Glutamatergic neuron (in vitro differentiated cells): ENCODE data around the gene POLR2I. TPM values are rescaled to one million over a fixed set of nuclear protein-coding genes. Genes with fewer than 3 reads are reported as not detected.

Experiments used
- DNase-seq: peaks from one replicate; pipeline ENCODE4 v3.0.0; 2022
- H3K27ac Mint-ChIP-seq: one replicate; pipeline ENCODE4 v1.8.0; 2020; ENCODE audit warnings: mild to moderate bottlenecking, mixed read lengths, inconsistent platforms; ENCODE audit not compliant: unreplicated experiment
- H3K27me3 Mint-ChIP-seq: one replicate; pipeline ENCODE4 v1.8.0; 2020; ENCODE audit warnings: mild to moderate bottlenecking, moderate library complexity, mixed read lengths, inconsistent platforms; ENCODE audit not compliant: unreplicated experiment
- H3K36me3 Mint-ChIP-seq: one replicate; pipeline ENCODE4 v1.8.0; 2020; ENCODE audit warnings: mild to moderate bottlenecking, mixed read lengths, inconsistent platforms; ENCODE audit not compliant: unreplicated experiment
- H3K4me1 Mint-ChIP-seq: one replicate; pipeline ENCODE4 v1.8.0; 2020; ENCODE audit warnings: mild to moderate bottlenecking, low read depth, mixed read lengths, inconsistent platforms; ENCODE audit not compliant: unreplicated experiment
- H3K4me3 Mint-ChIP-seq: one replicate; pipeline ENCODE4 v1.8.0; 2020; ENCODE audit warnings: mild to moderate bottlenecking, mixed read lengths, inconsistent platforms; ENCODE audit not compliant: unreplicated experiment
- H3K9me3 Mint-ChIP-seq: one replicate; pipeline ENCODE4 v1.8.0; 2020; ENCODE audit warnings: mild to moderate bottlenecking, moderate library complexity, mixed read lengths, inconsistent platforms; ENCODE audit not compliant: unreplicated experiment
- total RNA-seq: library from RNA; stranded (reverse); fragmentation: NEBNext Ultra II Directional; extraction: Animal tissue kit (Norgen Biotek cat#: 25700); gene quantifications from one replicate; pipeline ENCODE4 v1.2.1, GENCODE V29; 2021; ENCODE audit not compliant: unreplicated experiment
- TF ChIP-seq, protein P1 (sequence below): fragments of 200-600 bp; sonication (generic); IDR thresholded peaks from one replicate; pipeline ENCODE4 v1.5.0; 2021; ENCODE audit not compliant: partially characterized antibody, unreplicated experiment

Gene POLR2I
- total RNA-seq, 1 donor from 2014 or later: 79.2 TPM

DNA sequence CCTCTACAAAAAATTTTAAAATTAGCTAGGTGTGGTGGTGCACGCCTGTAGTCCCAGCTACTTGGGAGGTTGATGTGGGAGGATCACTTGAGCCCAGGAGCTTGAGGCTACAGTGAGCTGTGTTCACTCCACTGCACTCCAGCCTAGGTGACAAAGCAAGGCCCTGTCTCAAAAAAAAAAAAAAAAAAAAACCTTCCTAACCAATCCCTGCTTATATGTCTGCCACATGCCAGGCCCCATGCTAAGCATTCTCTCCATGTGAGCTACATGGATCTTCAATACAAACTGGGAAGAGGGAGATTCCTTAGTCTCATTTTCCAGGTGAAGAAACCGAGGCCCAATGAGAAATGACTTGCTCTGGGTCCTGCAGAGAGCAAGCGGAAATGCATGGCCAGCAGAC lies 6.0 kb downstream of the POLR2I start:
- no peaks in the 10 kb centered on the region for H3K36me3 Mint-ChIP-seq
- no peak for DNase-seq
- no peak overlapping the region for H3K4me3 Mint-ChIP-seq
- H3K27me3 Mint-ChIP-seq: peaks cover 7% of the 10 kb centered on the region
- TF ChIP-seq, protein P1, sequence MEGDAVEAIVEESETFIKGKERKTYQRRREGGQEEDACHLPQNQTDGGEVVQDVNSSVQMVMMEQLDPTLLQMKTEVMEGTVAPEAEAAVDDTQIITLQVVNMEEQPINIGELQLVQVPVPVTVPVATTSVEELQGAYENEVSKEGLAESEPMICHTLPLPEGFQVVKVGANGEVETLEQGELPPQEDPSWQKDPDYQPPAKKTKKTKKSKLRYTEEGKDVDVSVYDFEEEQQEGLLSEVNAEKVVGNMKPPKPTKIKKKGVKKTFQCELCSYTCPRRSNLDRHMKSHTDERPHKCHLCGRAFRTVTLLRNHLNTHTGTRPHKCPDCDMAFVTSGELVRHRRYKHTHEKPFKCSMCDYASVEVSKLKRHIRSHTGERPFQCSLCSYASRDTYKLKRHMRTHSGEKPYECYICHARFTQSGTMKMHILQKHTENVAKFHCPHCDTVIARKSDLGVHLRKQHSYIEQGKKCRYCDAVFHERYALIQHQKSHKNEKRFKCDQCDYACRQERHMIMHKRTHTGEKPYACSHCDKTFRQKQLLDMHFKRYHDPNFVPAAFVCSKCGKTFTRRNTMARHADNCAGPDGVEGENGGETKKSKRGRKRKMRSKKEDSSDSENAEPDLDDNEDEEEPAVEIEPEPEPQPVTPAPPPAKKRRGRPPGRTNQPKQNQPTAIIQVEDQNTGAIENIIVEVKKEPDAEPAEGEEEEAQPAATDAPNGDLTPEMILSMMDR: no peak
- H3K9me3 Mint-ChIP-seq: peaks cover 7% of the 10 kb centered on the region
- H3K4me1 Mint-ChIP-seq: peaks cover 14% of the 10 kb centered on the region
- no peak overlapping the region for H3K27ac Mint-ChIP-seq

DNA sequence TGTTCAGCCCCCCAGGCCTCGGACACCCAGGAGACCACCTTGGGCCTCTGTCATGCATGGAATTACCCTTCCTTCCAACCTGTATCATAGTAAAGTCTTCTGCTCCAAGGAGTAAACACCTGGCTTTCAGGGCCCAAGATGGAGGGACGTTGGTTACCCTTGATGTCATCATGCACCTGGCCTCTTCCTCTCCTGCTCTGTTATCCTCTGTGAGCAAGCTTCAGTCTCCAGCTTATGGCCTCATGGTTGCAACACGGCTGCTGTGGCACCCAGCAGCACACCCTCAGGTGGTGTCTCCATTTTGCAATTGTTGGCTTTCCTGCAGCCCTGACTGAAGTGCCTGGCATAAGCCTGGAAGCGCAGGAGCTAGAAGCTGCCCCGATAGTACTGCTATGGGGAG lies 7.7 kb downstream of the POLR2I start:
- TF ChIP-seq, protein P1: no peak
- H3K36me3 Mint-ChIP-seq: no peaks in the 10 kb centered on the region
- no peak for DNase-seq
- H3K27me3 Mint-ChIP-seq: peaks cover 5% of the 10 kb centered on the region
- H3K4me3 Mint-ChIP-seq: no peak overlapping the region
- H3K4me1 Mint-ChIP-seq: peaks cover 6% of the 10 kb centered on the region
- no peak overlapping the region for H3K27ac Mint-ChIP-seq
- H3K9me3 Mint-ChIP-seq: peaks cover 7% of the 10 kb centered on the region

GRCh38 chr19:36106441-36106840 lies 8.2 kb downstream of the POLR2I start:
- peak overlapping the region; percentile 31 for H3K27ac Mint-ChIP-seq
- no peak for DNase-seq
- H3K9me3 Mint-ChIP-seq: peaks cover 5% of the 10 kb centered on the region
- no peak overlapping the region for H3K4me3 Mint-ChIP-seq
- H3K4me1 Mint-ChIP-seq: peaks cover 4% of the 10 kb centered on the region
- no peaks in the 10 kb centered on the region for H3K36me3 Mint-ChIP-seq
- H3K27me3 Mint-ChIP-seq: peaks cover 5% of the 10 kb centered on the region
- TF ChIP-seq, protein P1: no peak

GRCh38 chr19:36103842-36104552 lies 10.7 kb downstream of the POLR2I start:
- no peak for DNase-seq
- Mint-ChIP-seq H3K4me3 (no peak overlapping the region), H3K36me3 (no peaks in the 10 kb centered on the region), H3K27ac (no peak overlapping the region), H3K4me1 (no peaks in the 10 kb centered on the region), H3K9me3 (peaks cover 5% of the 10 kb centered on the region), H3K27me3 (peaks cover 5% of the 10 kb centered on the region)
- TF ChIP-seq, protein P1: no peak

DNA sequence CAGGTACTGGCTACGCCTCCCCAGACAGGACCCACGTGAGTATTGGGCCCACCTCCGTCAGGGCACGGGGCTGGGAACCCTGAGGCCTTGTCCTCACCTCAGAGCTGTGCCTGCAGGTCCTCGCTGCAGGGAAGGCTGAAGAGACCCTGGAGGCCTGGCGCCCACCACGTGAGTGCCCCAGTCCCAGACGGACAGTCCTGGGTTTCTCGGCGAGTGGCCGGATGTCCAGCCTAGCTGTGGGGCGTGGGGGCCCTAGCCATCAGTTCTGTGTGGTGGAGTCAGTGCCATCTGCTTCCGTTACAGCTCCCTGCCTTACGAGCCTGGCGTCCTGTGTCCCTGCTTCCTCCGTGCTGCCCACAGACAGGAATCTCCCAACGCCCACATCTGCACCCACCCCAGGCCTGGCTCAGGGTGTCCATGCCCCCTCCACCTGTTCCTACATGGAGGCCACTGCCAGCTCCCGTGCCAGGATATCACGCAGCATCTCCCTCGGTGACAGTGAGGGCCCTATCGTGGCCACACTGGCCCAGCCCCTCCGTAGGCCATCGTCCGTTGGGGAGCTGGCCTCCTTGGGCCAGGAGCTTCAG lies 11.5 kb downstream of the POLR2I start:
- TF ChIP-seq, protein P1: no peak
- H3K4me3 Mint-ChIP-seq: no peak overlapping the region
- no peak for DNase-seq
- H3K27ac Mint-ChIP-seq: no peak overlapping the region
- no peaks in the 10 kb centered on the region for H3K4me1 Mint-ChIP-seq
- peaks cover 5% of the 10 kb centered on the region for H3K9me3 Mint-ChIP-seq
- H3K27me3 Mint-ChIP-seq: peaks cover 5% of the 10 kb centered on the region
- no peaks in the 10 kb centered on the region for H3K36me3 Mint-ChIP-seq
